ENCODE results near the gene KMO.
A peak's percentile ranks its signal among the peaks of the same experiment; 100 is the strongest.

KMO gene

GRCh38 chr1:241631674-241632073 is 99.5 kb downstream of the KMO start:
- no peak for DNase-seq

- no peak for DNase-seq
Observed at GRCh38 chr1:241632987-241633386, 100.8 kb downstream of the KMO start.

- no peak for DNase-seq
Observed at GRCh38 chr1:241635556-241636152, 103.5 kb downstream of the KMO start.

- DNase-seq: no peak
Observed at GRCh38 chr1:241636291-241636690, 104.1 kb downstream of the KMO start.

GRCh38 chr1:241637046-241637590 is 104.9 kb downstream of the KMO start:
- DNase-seq: no peak

GRCh38 chr1:241637604-241638003 is 105.4 kb downstream of the KMO start:
- DNase-seq: no peak

GRCh38 chr1:241638099-241638682 is 106.0 kb downstream of the KMO start:
- no peak for DNase-seq

GRCh38 chr1:241638909-241639622 is 106.9 kb downstream of the KMO start:
- no peak for DNase-seq

GRCh38 chr1:241639623-241640148 is 107.5 kb downstream of the KMO start:
- DNase-seq: no peak

GRCh38 chr1:241640149-241640866 is 108.1 kb downstream of the KMO start, which contains the start of the genes CHML and OPN3:
Gene CHML, minus strand, starts transcription at chr1:241640369. Its CDS starts 4,603 bp downstream, at chr1:241635766.
Gene OPN3, minus strand, starts transcription at chr1:241640369. Its CDS starts 115 bp downstream, at chr1:241640254.
- DNase-seq: peak; percentile 96

- DNase-seq: no peak
Observed at GRCh38 chr1:241640867-241641622, 108.9 kb downstream of the KMO start.

- no peak for DNase-seq
Observed at GRCh38 chr1:241641773-241642592, 109.8 kb downstream of the KMO start.

GRCh38 chr1:241642593-241642944 is 110.4 kb downstream of the KMO start:
- no peak for DNase-seq

- DNase-seq: no peak
Observed at GRCh38 chr1:241644259-241644658, 112.1 kb downstream of the KMO start.

- no peak for DNase-seq
Observed at GRCh38 chr1:241645199-241645598, 113.0 kb downstream of the KMO start.
